Gastrocnemius medialis (tissue), 4 donors: ENCODE measurements around the gene H2AZ2.

ENCODE experiments used
- CTCF ChIP-seq, 5 experiments: fragments of 450-650 bp in 3 of 5; fragments of 200-600 bp in 2 of 5; sonication (generic) in 2 of 5; IDR thresholded peaks in 4 of 5; conservative IDR thresholded peaks in 1 of 5; 1 replicate in 4 of 5; 2 replicates in 1 of 5; pipeline ENCODE4 v1.5.1; 2016 to 2019; ENCODE audit warnings: antibody characterized with exemption in 5 of 5, mild to moderate bottlenecking in 3 of 5, moderate library complexity in 3 of 5
- POLR2A ChIP-seq, 2 donors: fragments of 450-650 bp; IDR thresholded peaks; one replicate each; pipeline ENCODE4 v1.6.1; 2017; ENCODE audit warnings: antibody characterized with exemption in 2 of 2, mild to moderate bottlenecking in 2 of 2, moderate library complexity in 2 of 2

GRCh38 chr7:44847920-44848634 is at the start of gene H2AZ2:
- TF ChIP-seq CTCF (IDR thresholded peaks at IDR 0.05 in 4 of 5, conservative IDR thresholded peaks at IDR 0.05 in 1 of 5) = peak in 3 of 5 experiments; percentile 6 to 74 (median 31)
- peak; percentile 98 for TF ChIP-seq POLR2A (IDR thresholded peaks at IDR 0.05)
